ENCODE measurements around the gene NFAM1. TPM values are rescaled to one million over a fixed set of nuclear protein-coding genes. Genes with fewer than 3 reads are reported as not detected.

NFAM1 gene
- total RNA-seq, 3 donors from 2014 or later (not counting 1 experiment from before 2014, with no cell fraction given), result 2.4 to 7.8 (median 3.6) TPM

GRCh38 chr22:42358643-42359558, 73.3 kb downstream of the NFAM1 start:
- ATAC-seq, result no peak
- no peak overlapping the region for H3K4me3 ChIP-seq (ENCODE audit: low read length)
- H3K36me3 Mint-ChIP-seq, result no peaks in the 10 kb centered on the region
- H3K4me1 ChIP-seq (ENCODE audit: control insufficient read depth, insufficient read depth, low read length), result no peaks in the 10 kb centered on the region
- H3K4me3 Mint-ChIP-seq, result no peak overlapping the region
- H3K4me1 Mint-ChIP-seq, result no peaks in the 10 kb centered on the region
- no peaks in the 10 kb centered on the region for H3K9me3 Mint-ChIP-seq
- H3K27ac Mint-ChIP-seq, result no peak overlapping the region
- no peak for TF ChIP-seq CTCF (IDR thresholded peaks at IDR 0.05)
- no peaks in the 10 kb centered on the region for H3K36me3 ChIP-seq (ENCODE audit: control insufficient read depth, insufficient read depth, low read length)
- DNase-seq, result no peak
- no peaks in the 10 kb centered on the region for H3K27me3 ChIP-seq (ENCODE audit: control insufficient read depth, insufficient read depth, low read length)
- WGBS (ENCODE audit: insufficient coverage), result 82% methylated on average over 13 of the region's 16 CpGs
- H3K27me3 Mint-ChIP-seq (ENCODE audit: low read depth in 2 of 2), result peaks cover 17 to 26% of the 10 kb centered on the region in 2 donors
- intact Hi-C loops (cut with micrococcal nuclease), result no loop called here
- H3K27ac ChIP-seq (ENCODE audit: low read length), result no peak overlapping the region
- H3K9me3 ChIP-seq (ENCODE audit: control insufficient read depth, insufficient read depth, low read length), result no peaks in the 10 kb centered on the region

- WGBS (ENCODE audit: insufficient coverage), result 83% methylated on average over 8 of the region's 8 CpGs
- Histone ChIP-seq H3K27me3 (ENCODE audit: control insufficient read depth, insufficient read depth, low read length) (no peaks in the 10 kb centered on the region), H3K4me1 (ENCODE audit: control insufficient read depth, insufficient read depth, low read length) (no peaks in the 10 kb centered on the region), H3K36me3 (ENCODE audit: control insufficient read depth, insufficient read depth, low read length) (no peaks in the 10 kb centered on the region), H3K9me3 (ENCODE audit: control insufficient read depth, insufficient read depth, low read length) (no peaks in the 10 kb centered on the region), H3K27ac (ENCODE audit: low read length) (no peak overlapping the region), H3K4me3 (ENCODE audit: low read length) (no peak overlapping the region)
- ATAC-seq (no peak), DNase-seq (no peak)
- no peaks in the 10 kb centered on the region for H3K36me3 Mint-ChIP-seq
- H3K4me1 Mint-ChIP-seq, result no peaks in the 10 kb centered on the region
- H3K27me3 Mint-ChIP-seq (ENCODE audit: low read depth in 2 of 2), result peaks cover 15 to 21% of the 10 kb centered on the region in 2 donors
- H3K9me3 Mint-ChIP-seq, result no peaks in the 10 kb centered on the region
- TF ChIP-seq CTCF (IDR thresholded peaks at IDR 0.05), result no peak
- intact Hi-C loops (cut with micrococcal nuclease), result no loop called here
- no peak overlapping the region for H3K4me3 Mint-ChIP-seq
- no peak overlapping the region for H3K27ac Mint-ChIP-seq
Measured at GRCh38 chr22:42357634-42358296, 74.4 kb downstream of the NFAM1 start.

GRCh38 chr22:42357221-42357620, 75.0 kb downstream of the NFAM1 start:
- Mint-ChIP-seq H3K27me3 (ENCODE audit: low read depth in 2 of 2) (peaks cover 11 to 18% of the 10 kb centered on the region in 2 donors), H3K27ac (no peak overlapping the region), H3K9me3 (no peaks in the 10 kb centered on the region), H3K4me1 (no peaks in the 10 kb centered on the region), H3K36me3 (no peaks in the 10 kb centered on the region), H3K4me3 (no peak overlapping the region)
- no peaks in the 10 kb centered on the region for H3K36me3 ChIP-seq (ENCODE audit: control insufficient read depth, insufficient read depth, low read length)
- 89% methylated on average over 3 of the region's 3 CpGs for WGBS (ENCODE audit: insufficient coverage)
- H3K27ac ChIP-seq (ENCODE audit: low read length), result no peak overlapping the region
- H3K4me3 ChIP-seq (ENCODE audit: low read length), result no peak overlapping the region
- H3K4me1 ChIP-seq (ENCODE audit: control insufficient read depth, insufficient read depth, low read length), result no peaks in the 10 kb centered on the region
- ATAC-seq, result no peak
- no peak for DNase-seq
- no peaks in the 10 kb centered on the region for H3K9me3 ChIP-seq (ENCODE audit: control insufficient read depth, insufficient read depth, low read length)
- intact Hi-C loops (cut with micrococcal nuclease), result no loop called here
- TF ChIP-seq CTCF (IDR thresholded peaks at IDR 0.05), result no peak
- H3K27me3 ChIP-seq (ENCODE audit: control insufficient read depth, insufficient read depth, low read length), result no peaks in the 10 kb centered on the region
